ENCODE data around the gene PAOX.

The PAOX gene

GRCh38 chr10:133379152-133379800 lies at the start of gene PAOX:
Gene PAOX (plus strand): TSS chr10:133379262. CDS start chr10:133379317, 55 bp downstream.
- no peak for DNase-seq (ENCODE audit: low read depth)

- DNase-seq (ENCODE audit: low read depth): no peak
Measured at GRCh38 chr10:133329491-133330202, 49.4 kb upstream of the PAOX start.

GRCh38 chr10:133332936-133333699 lies 45.9 kb upstream of the PAOX start:
- DNase-seq (ENCODE audit: low read depth): no peak

GRCh38 chr10:133334503-133335245 lies 44.4 kb upstream of the PAOX start:
- DNase-seq (ENCODE audit: low read depth): no peak

- no peak for DNase-seq (ENCODE audit: low read depth)
Measured at GRCh38 chr10:133335246-133336117, 43.6 kb upstream of the PAOX start.

GRCh38 chr10:133336118-133336576 lies 42.9 kb upstream of the PAOX start:
- DNase-seq (ENCODE audit: low read depth): no peak

- no peak for DNase-seq (ENCODE audit: low read depth)
Measured at GRCh38 chr10:133336577-133337369, 42.3 kb upstream of the PAOX start, which contains the start of gene CALY. Gene CALY (minus strand): TSS chr10:133336896. CDS start chr10:133328989, 7,907 bp downstream.

GRCh38 chr10:133337370-133337725 lies 41.7 kb upstream of the PAOX start:
- DNase-seq (ENCODE audit: low read depth): no peak

GRCh38 chr10:133338080-133339071 lies 40.7 kb upstream of the PAOX start:
- no peak for DNase-seq (ENCODE audit: low read depth)

GRCh38 chr10:133339708-133340380 lies 39.2 kb upstream of the PAOX start:
- DNase-seq (ENCODE audit: low read depth): no peak

GRCh38 chr10:133341983-133342382 lies 37.1 kb upstream of the PAOX start:
- DNase-seq (ENCODE audit: low read depth): no peak

GRCh38 chr10:133342942-133343341 lies 36.1 kb upstream of the PAOX start:
- DNase-seq (ENCODE audit: low read depth): no peak

GRCh38 chr10:133343558-133343957 lies 35.5 kb upstream of the PAOX start:
- DNase-seq (ENCODE audit: low read depth): no peak

- no peak for DNase-seq (ENCODE audit: low read depth)
Measured at GRCh38 chr10:133344236-133344635, 34.8 kb upstream of the PAOX start.

GRCh38 chr10:133346413-133346812 lies 32.6 kb upstream of the PAOX start:
- no peak for DNase-seq (ENCODE audit: low read depth)

- DNase-seq (ENCODE audit: low read depth): no peak
Measured at GRCh38 chr10:133347710-133348517, 31.1 kb upstream of the PAOX start.

GRCh38 chr10:133349160-133349568 lies 29.9 kb upstream of the PAOX start:
- no peak for DNase-seq (ENCODE audit: low read depth)

Measured in non-pigmented ciliary epithelial cell (primary cell).